Measurements from ENCODE around the gene GATA3. TPM values are rescaled to one million over a fixed set of nuclear protein-coding genes. Genes with fewer than 3 reads are reported as not detected.

GATA3 gene
- total and polyA plus RNA-seq, 9 of the 15 experiments (the other 6 are each of a cell fraction or from before 2014, with no cell fraction given) = 0.01 to 0.24 (median 0.09) TPM; not detected in 6

DNA sequence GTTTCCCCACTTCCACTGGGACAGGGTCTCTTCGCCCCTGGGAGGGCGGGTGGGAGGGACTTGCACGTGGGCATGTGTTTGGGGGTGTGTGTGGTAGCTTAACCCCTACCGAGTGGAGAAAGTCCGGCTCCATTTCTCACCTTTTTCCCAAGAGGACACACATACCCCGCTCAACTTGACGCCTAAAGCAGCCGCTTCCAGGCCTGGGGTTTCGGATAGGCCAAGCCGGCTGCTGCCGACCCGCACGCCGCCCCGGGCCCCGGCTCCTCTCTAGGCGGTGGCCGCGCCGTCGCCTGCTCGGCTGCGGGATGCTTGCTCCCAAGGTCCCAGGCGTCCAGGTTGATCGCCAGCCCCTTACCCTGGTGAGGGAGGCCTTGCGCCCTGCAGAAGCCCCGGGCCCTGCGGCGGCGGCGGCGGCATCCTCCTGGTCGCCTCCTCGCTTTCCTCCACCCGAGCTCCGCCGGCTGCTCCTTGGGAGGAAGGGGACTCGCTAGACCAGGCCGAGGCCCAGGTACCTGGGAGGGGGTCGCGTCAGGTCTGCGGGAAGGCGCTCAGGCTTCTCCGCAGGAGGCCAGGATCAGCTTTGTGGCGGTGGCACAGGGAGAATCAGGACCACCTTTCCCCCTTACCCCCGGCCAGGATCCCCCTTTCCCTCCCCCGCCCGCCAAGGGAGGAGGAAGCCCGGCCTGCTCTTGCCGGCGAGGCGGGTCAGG is 3.2 kb upstream of the GATA3 start (continued):
- TF ChIP-seq, protein P1, sequence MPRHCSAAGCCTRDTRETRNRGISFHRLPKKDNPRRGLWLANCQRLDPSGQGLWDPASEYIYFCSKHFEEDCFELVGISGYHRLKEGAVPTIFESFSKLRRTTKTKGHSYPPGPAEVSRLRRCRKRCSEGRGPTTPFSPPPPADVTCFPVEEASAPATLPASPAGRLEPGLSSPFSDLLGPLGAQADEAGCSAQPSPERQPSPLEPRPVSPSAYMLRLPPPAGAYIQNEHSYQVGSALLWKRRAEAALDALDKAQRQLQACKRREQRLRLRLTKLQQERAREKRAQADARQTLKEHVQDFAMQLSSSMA (CRISPR knock-in tag; IDR thresholded peaks at IDR 0.05) = no peak
- no peak for TF ChIP-seq RBFOX2 (IDR thresholded peaks at IDR 0.05; ENCODE audit: low read depth, low read length)
- TF ChIP-seq ZFP1 (CRISPR knock-in tag; IDR thresholded peaks at IDR 0.05) = no peak
- no peak for TF ChIP-seq DACH1 (IDR thresholded peaks at IDR 0.05; ENCODE audit: partially characterized antibody)
- no peak for TF ChIP-seq PHF8 (IDR thresholded peaks at IDR 0.05; ENCODE audit: borderline replicate concordance, low read length)

DNA sequence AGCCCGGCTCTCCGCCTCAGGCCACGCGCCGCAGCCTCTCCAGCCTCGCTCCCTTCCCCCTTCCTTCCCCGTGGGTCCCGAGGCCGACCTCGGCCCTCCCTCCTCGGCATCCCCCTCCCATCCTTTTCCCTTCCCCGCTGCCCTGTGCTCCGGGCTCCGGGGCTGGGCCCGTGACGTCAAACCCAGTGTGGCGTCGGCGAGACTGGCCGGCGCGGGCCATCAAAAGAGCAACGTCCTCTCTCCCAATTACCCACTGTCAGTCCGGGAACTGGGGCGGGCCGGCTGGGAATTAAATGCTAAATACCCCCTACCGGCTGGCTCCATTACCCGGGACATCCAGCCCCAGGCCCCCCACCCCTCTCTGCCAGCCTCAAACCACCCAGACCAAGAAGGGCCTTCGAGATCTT is 2.6 kb upstream of the GATA3 start:
- intact Hi-C loops (cut with micrococcal nuclease) (loop anchor here (5.0 kb wide), 1 partner anchor 1155 kb away; no protein-coding TSS in a partner anchor), in situ Hi-C loops (cut with MboI) (no loop called here)
- H3K4me1 ChIP-seq (replicated peaks in 1 of 2; ENCODE audit: control insufficient read depth in 2 of 2, insufficient read depth in 2 of 2, low read length in 2 of 2) = peaks cover 0 to 23% of the 10 kb centered on the region in 2 experiments; a peak in 3 of 5 replicates
- no peak for DNase-seq (ENCODE audit: extremely low read depth in 1 of 4, low spot score in 3 of 4)
- no peaks in the 10 kb centered on the region for H4K20me1 ChIP-seq (replicated peaks; ENCODE audit: control insufficient read depth, insufficient read depth, low read length)
- no peaks in the 10 kb centered on the region for H3K79me2 ChIP-seq (ENCODE audit: control insufficient read depth, insufficient read depth, low read length)
- BruUV-seq (replicated peaks) = no TSS peak
- no peaks in the 10 kb centered on the region for H3K9me1 ChIP-seq (ENCODE audit: control insufficient read depth, insufficient read depth, low read length)
- H3K36me3 ChIP-seq (ENCODE audit: control insufficient read depth, insufficient read depth, low read length) = no peaks in the 10 kb centered on the region
- H3K4me3 ChIP-seq = no peak overlapping the region
- H3K4me2 ChIP-seq (ENCODE audit: insufficient read depth, low read length) = no peak overlapping the region
- H3K27me3 ChIP-seq (ENCODE audit: control insufficient read depth in 2 of 2, insufficient read depth in 2 of 2, low read length in 2 of 2) = peaks cover 9 to 45% of the 10 kb centered on the region in 2 experiments; a peak in 4 of 5 replicates
- no peak for ATAC-seq
- 0 out of 2 replicates have a peak, but pooled peaks cover 2% of the 10 kb centered on the region for H3K9me3 ChIP-seq (replicated peaks; ENCODE audit: control insufficient read depth, insufficient read depth, low read depth, low read length)
- FAIRE-seq = no peak
- H3K27ac ChIP-seq (ENCODE audit: extremely low read depth, low read depth, low read length) = no peak overlapping the region
- TF ChIP-seq FOSL1 (tag; conservative IDR thresholded peaks at IDR 0.05) (no peak), FOXM1 (IDR thresholded peaks at IDR 0.05; ENCODE audit: low read depth) (no peak), FOXM1 (CRISPR knock-in tag; IDR thresholded peaks at IDR 0.05; ENCODE audit: low read depth) (no peak), ZBTB1 (CRISPR knock-in tag; IDR thresholded peaks at IDR 0.05; ENCODE audit: borderline replicate concordance, low read depth) (no peak), TBL1XR1 (IDR thresholded peaks at IDR 0.05; ENCODE audit: low read length in 2 of 2) (no peak), PHB2 (IDR thresholded peaks at IDR 0.05; ENCODE audit: low read depth) (no peak), FIP1L1 (IDR thresholded peaks at IDR 0.05; ENCODE audit: low read depth, low read length, poor library complexity, severe bottlenecking) (no peak)
- TF ChIP-seq, protein P2, sequence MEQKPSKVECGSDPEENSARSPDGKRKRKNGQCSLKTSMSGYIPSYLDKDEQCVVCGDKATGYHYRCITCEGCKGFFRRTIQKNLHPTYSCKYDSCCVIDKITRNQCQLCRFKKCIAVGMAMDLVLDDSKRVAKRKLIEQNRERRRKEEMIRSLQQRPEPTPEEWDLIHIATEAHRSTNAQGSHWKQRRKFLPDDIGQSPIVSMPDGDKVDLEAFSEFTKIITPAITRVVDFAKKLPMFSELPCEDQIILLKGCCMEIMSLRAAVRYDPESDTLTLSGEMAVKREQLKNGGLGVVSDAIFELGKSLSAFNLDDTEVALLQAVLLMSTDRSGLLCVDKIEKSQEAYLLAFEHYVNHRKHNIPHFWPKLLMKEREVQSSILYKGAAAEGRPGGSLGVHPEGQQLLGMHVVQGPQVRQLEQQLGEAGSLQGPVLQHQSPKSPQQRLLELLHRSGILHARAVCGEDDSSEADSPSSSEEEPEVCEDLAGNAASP (IDR thresholded peaks at IDR 0.05) = no peak
- WGBS (ENCODE audit: insufficient coverage, low coverage, missing lambda C conversion rate) = 19% methylated on average over 9 of the region's 29 CpGs
- ChIA-PET CTCF (ENCODE audit: low intra/inter-chr PET ratio) (no interaction called here), POLR2A (interaction anchor here (0.7 kb wide), 1 partner anchor 391 kb away, joined by 3 read pairs; no protein-coding TSS in a partner anchor)
- H2AFZ ChIP-seq (ENCODE audit: low read depth, low read length) = no peak overlapping the region
- no peak overlapping the region for H3K9ac ChIP-seq (ENCODE audit: insufficient read depth in 1 of 2, low read depth in 2 of 2, low read length in 2 of 2)
